Upper lobe of right lung (tissue), 1 donor: ENCODE data around the gene PRKAR1B. TPM values are rescaled to one million over a fixed set of nuclear protein-coding genes. Genes with fewer than 3 reads are reported as not detected.

ENCODE experiments used
- ATAC-seq: fragments of 200-7000 bp; cut with Tn5 transposase; one replicate; pipeline ENCODE4 v1.9.1; 2020; ENCODE audit warnings: mild to moderate bottlenecking, moderate library complexity
- DNase-seq: peaks from one replicate; pipeline ENCODE4 v3.0.0-alpha.2; 2020
- H3K27ac ChIP-seq: fragments of 200-600 bp; one replicate; pipeline ENCODE4 v1.8.0; 2022
- H3K27me3 ChIP-seq: fragments of 200-600 bp; one replicate; pipeline ENCODE4 v1.8.0; 2022; ENCODE audit warnings: mild to moderate bottlenecking
- H3K36me3 ChIP-seq: fragments of 200-600 bp; one replicate; pipeline ENCODE4 v1.8.0; 2022
- H3K4me1 ChIP-seq: fragments of 200-600 bp; one replicate; pipeline ENCODE4 v1.8.0; 2022
- H3K4me3 ChIP-seq: fragments of 200-600 bp; one replicate; pipeline ENCODE4 v1.8.0; 2022; ENCODE audit warnings: mild to moderate bottlenecking
- H3K9me3 ChIP-seq: fragments of 200-600 bp; one replicate; pipeline ENCODE4 v1.8.0; 2022
- intact Hi-C: fragments of 100-400 bp; cut with DNase I; formaldehyde crosslinking; loops from one replicate; pipeline ENCODE4 v1.11.0; 2022
- total RNA-seq: library from RNA; stranded (reverse); fragmentation: NEBNext Ultra II Directional; extraction: Animal tissue kit (Norgen Biotek cat#: 25700); gene quantifications from one replicate; pipeline ENCODE4 v1.2.1, GENCODE V29; 2021
- TF ChIP-seq, protein P1 (sequence below): fragments of 200-600 bp; IDR thresholded peaks from one replicate; pipeline ENCODE4 v1.8.0; 2022; ENCODE audit warnings: antibody characterized with exemption
- donor health status: DM: no; HTN: yes; CAD: no; lungs with severe emphysema.

The PRKAR1B gene
- total RNA-seq, 1 donor from 2014 or later: 25.7 TPM

DNA sequence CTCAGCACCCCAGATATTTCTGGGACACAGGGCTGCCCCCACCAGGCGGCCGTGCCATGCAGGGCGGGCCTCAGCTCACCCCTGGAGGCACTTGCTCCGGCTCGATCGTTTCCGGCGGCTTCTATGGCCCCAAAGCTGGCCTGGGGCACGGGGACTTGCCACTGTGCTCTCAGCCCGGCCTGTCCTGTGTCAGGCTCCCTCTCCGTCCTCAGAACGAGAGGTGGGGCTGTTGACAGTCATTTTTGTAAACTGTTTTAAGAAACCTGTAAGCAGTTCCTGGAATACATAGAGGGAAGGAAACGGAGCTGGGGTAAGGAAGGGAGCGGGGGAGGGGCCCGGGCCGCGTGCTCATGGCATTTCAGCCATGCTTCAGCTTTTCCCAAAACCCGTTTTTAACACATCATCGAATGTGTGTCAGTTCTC, 30.7 kb upstream of the PRKAR1B start:
- H3K4me3 ChIP-seq: no peak overlapping the region
- ATAC-seq (peak; percentile 13), DNase-seq (peak; percentile 43)
- TF ChIP-seq, protein P1, sequence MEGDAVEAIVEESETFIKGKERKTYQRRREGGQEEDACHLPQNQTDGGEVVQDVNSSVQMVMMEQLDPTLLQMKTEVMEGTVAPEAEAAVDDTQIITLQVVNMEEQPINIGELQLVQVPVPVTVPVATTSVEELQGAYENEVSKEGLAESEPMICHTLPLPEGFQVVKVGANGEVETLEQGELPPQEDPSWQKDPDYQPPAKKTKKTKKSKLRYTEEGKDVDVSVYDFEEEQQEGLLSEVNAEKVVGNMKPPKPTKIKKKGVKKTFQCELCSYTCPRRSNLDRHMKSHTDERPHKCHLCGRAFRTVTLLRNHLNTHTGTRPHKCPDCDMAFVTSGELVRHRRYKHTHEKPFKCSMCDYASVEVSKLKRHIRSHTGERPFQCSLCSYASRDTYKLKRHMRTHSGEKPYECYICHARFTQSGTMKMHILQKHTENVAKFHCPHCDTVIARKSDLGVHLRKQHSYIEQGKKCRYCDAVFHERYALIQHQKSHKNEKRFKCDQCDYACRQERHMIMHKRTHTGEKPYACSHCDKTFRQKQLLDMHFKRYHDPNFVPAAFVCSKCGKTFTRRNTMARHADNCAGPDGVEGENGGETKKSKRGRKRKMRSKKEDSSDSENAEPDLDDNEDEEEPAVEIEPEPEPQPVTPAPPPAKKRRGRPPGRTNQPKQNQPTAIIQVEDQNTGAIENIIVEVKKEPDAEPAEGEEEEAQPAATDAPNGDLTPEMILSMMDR: no peak
- no peaks in the 10 kb centered on the region for H3K27me3 ChIP-seq
- no peaks in the 10 kb centered on the region for H3K4me1 ChIP-seq
- intact Hi-C loops: no loop called here
- H3K36me3 ChIP-seq: peaks cover 47% of the 10 kb centered on the region
- H3K27ac ChIP-seq: peak overlapping the region; percentile 30
- H3K9me3 ChIP-seq: no peaks in the 10 kb centered on the region

DNA sequence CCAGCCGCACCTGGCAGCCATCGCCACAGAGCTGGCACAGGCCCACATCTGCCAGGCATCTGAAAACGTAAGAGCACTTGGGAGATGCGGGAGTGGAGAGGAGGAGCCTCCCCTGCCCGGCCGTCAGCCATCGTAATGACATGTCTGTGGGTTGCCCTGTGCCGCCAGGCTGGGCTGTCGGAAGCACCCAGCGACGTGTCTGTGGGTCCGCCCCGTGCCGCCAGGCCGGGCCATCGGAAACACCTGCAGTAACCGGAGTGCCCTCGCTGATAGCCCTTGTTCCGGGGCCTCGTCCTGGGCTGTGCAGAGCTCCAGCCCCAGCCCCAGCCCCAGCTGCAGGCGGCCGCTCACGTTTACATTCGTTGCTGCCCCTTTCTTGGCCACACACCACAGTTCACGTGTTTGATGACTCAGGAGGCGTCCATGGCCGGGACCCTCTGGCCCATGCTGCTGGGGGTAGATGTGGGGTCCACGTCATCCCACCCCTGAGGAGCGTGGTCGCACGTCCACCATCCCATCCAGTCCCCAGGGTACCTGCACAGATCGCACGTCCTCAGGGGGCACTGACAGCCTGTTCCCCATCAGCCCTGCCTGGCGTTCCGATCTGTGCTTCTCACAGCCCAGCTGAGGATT, 30.0 kb upstream of the PRKAR1B start:
- Histone ChIP-seq H3K9me3 (no peaks in the 10 kb centered on the region), H3K27me3 (no peaks in the 10 kb centered on the region), H3K36me3 (peaks cover 40% of the 10 kb centered on the region), H3K4me3 (no peak overlapping the region), H3K4me1 (no peaks in the 10 kb centered on the region), H3K27ac (peak overlapping the region; percentile 30)
- DNase-seq: peak; percentile 61
- TF ChIP-seq, protein P1: no peak
- ATAC-seq: no peak
- intact Hi-C loops: no loop called here

DNA sequence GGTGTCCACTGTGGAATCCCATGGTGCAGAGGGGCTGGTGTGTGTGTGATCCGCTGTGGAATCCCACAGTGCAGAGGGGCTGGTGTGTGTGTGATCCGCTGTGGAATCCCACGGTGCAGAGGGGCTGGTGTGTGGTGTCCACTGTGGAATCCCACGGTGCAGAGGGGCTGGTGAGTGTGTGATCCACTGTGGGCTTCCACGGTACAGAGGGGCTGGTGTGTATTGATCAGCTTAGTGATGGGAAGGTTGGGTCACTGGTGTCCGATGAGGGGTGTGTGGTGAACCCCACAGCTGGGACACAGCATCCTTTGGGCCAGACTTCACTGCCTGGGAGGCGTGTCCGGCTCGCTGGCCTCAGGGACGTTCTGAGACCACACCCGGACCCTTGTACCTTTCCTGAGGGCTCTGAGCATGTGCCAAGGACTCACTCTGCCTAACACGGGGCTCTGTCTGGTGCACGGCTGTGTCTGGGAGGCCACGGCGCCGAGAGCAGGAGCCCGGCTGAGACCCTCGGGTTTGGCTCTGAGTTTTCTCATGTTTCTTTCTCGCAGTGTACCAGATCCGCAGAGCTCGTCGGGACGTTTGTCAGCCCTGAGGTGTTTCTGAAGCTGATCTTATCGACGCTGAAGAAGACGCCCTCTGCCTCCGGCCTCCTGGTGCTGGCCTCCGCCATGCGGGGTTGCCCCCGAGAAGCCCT, 29.3 kb upstream of the PRKAR1B start:
- DNase-seq (peak; percentile 58), ATAC-seq (no peak)
- no peak overlapping the region for H3K27ac ChIP-seq
- no peaks in the 10 kb centered on the region for H3K9me3 ChIP-seq
- peaks cover 33% of the 10 kb centered on the region for H3K36me3 ChIP-seq
- TF ChIP-seq, protein P1: no peak
- H3K4me3 ChIP-seq: no peak overlapping the region
- intact Hi-C loops: no loop called here
- H3K27me3 ChIP-seq: no peaks in the 10 kb centered on the region
- H3K4me1 ChIP-seq: no peaks in the 10 kb centered on the region

GRCh38 chr7:755413-755805, 28.3 kb upstream of the PRKAR1B start:
- intact Hi-C loops: no loop called here
- Histone ChIP-seq H3K36me3 (peaks cover 33% of the 10 kb centered on the region), H3K4me3 (no peak overlapping the region), H3K9me3 (no peaks in the 10 kb centered on the region), H3K27ac (no peak overlapping the region), H3K27me3 (no peaks in the 10 kb centered on the region), H3K4me1 (no peaks in the 10 kb centered on the region)
- DNase-seq (peak; percentile 44), ATAC-seq (no peak)
- TF ChIP-seq, protein P1: no peak

DNA sequence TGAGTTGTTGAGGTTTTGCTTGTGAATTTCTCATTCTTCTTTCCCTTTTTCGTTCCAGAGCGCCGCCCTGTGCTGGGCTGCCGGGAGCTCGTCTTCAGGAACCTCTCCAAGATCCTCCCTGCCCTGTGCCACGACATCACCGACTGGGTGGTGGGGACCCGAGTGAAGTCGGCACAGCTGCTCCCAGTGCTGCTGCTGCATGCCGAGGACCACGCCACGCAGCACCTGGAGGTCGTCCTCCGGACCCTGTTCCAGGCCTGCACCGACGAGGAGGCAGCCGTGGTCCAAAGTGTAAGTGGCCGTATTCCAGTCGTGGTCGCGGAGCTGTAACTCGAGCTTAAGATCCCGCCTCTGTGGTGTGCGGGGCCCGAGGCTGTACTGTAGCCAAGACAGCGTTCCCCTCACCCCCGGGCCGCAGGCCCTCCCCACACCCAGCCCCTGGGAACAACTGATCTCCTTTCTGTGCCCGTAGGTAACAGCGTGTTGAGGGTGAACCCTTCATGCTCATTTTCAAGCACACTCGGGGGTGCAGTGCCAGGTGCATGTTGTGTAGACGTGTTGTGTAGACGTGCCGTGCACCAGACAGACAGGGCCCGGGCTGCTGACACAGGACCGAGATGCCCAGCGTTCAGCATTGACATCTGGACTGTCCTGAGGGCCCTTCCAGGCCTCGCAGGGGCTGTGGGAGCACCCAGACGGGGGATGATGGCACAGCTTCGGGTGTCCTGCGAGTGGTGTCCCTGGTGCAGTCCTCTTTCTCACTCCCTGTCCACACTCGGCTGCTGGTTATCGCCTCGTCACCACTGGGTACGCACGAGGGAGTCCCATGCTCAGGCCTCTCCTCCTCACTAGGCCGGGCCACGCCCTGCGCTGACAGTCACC, 27.7 kb upstream of the PRKAR1B start:
- TF ChIP-seq, protein P1: no peak
- Histone ChIP-seq H3K27me3 (no peaks in the 10 kb centered on the region), H3K9me3 (no peaks in the 10 kb centered on the region), H3K36me3 (peaks cover 33% of the 10 kb centered on the region), H3K4me1 (no peaks in the 10 kb centered on the region), H3K27ac (no peak overlapping the region), H3K4me3 (no peak overlapping the region)
- ATAC-seq: no peak
- intact Hi-C loops: no loop called here
- peak; percentile 58 for DNase-seq
